PC-3 (cell line): ENCODE results near the gene SNUPN. TPM values are rescaled to one million over a fixed set of nuclear protein-coding genes. Genes with fewer than 3 reads are reported as not detected.

Source experiments
- ATAC-seq: fragments of 200-7000 bp; cut with Tn5 transposase; 2 replicates; pipeline ENCODE4 v1.9.1; 2020; ENCODE audit warnings: mild to moderate bottlenecking, moderate library complexity
- BruUV-seq: library from RNA; stranded (reverse); fragments of 400-500 nt; replicated peaks from 2 replicates; lab custom pipeline; 2021; lab: Mats Ljungman, UMichigan
- CTCF ChIA-PET: fragments of 300-600 bp; sonication (Branson Sonifier 250); formaldehyde crosslinking; loops from one replicate; lab custom pipeline; 2022; ENCODE audit warnings: antibody characterized with exemption; lab: Charles Lee
- POLR2A ChIA-PET: fragments of 300-600 bp; sonication (Branson Sonifier 250); formaldehyde crosslinking; loops from one replicate; lab custom pipeline; 2022; ENCODE audit warnings: antibody characterized with exemption; ENCODE audit not compliant: unreplicated experiment; lab: Charles Lee
- DNase-seq: peaks from one replicate; pipeline ENCODE4 v3.0.0-alpha.2; 2015
- H2AFZ ChIP-seq: fragments of 300-600 bp; sonication (generic); 2 replicates; pipeline ENCODE4 v1.6.0; 2016; ENCODE audit warnings: antibody characterized with exemption, low read length
- H3F3A ChIP-seq: fragments of 300-600 bp; sonication (generic); one replicate; pipeline ENCODE4 v1.6.0; 2017; ENCODE audit warnings: antibody characterized with exemption, low read length, control low read depth, mild to moderate bottlenecking; ENCODE audit not compliant: unreplicated experiment
- H3K27ac ChIP-seq: fragments of 300-600 bp; sonication (generic); 2 replicates; pipeline ENCODE4 v1.5.1; 2016; ENCODE audit warnings: mild to moderate bottlenecking, low read length
- H3K27me3 ChIP-seq: fragments of 300-600 bp; sonication (generic); 2 replicates; pipeline ENCODE4 v1.6.1; 2016; ENCODE audit warnings: low read length, mixed read lengths
- H3K36me3 ChIP-seq: fragments of 300-600 bp; sonication (generic); 2 replicates; pipeline ENCODE4 v1.6.1; 2016; ENCODE audit warnings: low read depth, mixed run types, low read length, mixed read lengths
- H3K4me1 ChIP-seq: fragments of 300-600 bp; sonication (generic); 2 replicates; pipeline ENCODE4 v1.5.1; 2016; ENCODE audit warnings: low read length; ENCODE audit not compliant: insufficient read depth
- H3K4me2 ChIP-seq: fragments of 300-600 bp; sonication (generic); 2 replicates; pipeline ENCODE4 v1.6.0; 2016; ENCODE audit warnings: low read length
- H3K4me3 ChIP-seq: fragments of 300-600 bp; sonication (generic); 2 replicates; pipeline ENCODE4 v1.5.1; 2016; ENCODE audit warnings: mild to moderate bottlenecking, low read length, mixed read lengths
- H3K79me2 ChIP-seq: fragments of 300-600 bp; sonication (generic); 2 replicates; pipeline ENCODE4 v1.6.1; 2017; ENCODE audit warnings: low read length, mixed read lengths
- H3K9ac ChIP-seq: fragments of 300-600 bp; sonication (generic); 2 replicates; pipeline ENCODE4 v1.6.0; 2016; ENCODE audit warnings: mild to moderate bottlenecking, low read length
- H3K9me2 ChIP-seq: fragments of 300-600 bp; sonication (generic); replicated peaks from 2 replicates; pipeline ENCODE4 v1.6.1; 2016; ENCODE audit warnings: mixed run types, low read length, mixed read lengths
- H3K9me3 ChIP-seq: fragments of 300-600 bp; sonication (generic); 2 replicates; pipeline ENCODE4 v1.6.1; 2016; ENCODE audit warnings: low read length, mixed read lengths
- H4K20me1 ChIP-seq: fragments of 300-600 bp; sonication (generic); 2 replicates; pipeline ENCODE4 v1.6.1; 2016; ENCODE audit warnings: low read length, mixed read lengths
- EZH2 ChIP-seq: fragments of 300-600 bp; sonication (generic); IDR thresholded peaks from one replicate; pipeline ENCODE4 v1.6.1; 2017; ENCODE audit warnings: antibody characterized with exemption, mild to moderate bottlenecking, low read length; ENCODE audit not compliant: unreplicated experiment
- EZH2phosphoT487 ChIP-seq: fragments of 300-600 bp; sonication (generic); IDR thresholded peaks from 2 replicates; pipeline ENCODE4 v1.6.1; 2018; ENCODE audit warnings: mild to moderate bottlenecking, antibody characterized with exemption, low read length, borderline replicate concordance
- intact Hi-C: fragments of 100-400 bp; cut with micrococcal nuclease; formaldehyde crosslinking; loops from 2 replicates; pipeline ENCODE4 v1.9.0; 2023
- total RNA-seq: library from RNA; depleted of rRNA; stranded (reverse); fragments of >200 nt; gene quantifications from 2 replicates; pipeline ENCODE4 v1.2.3, GENCODE V29; 2014
- TF ChIP-seq, protein P1 (sequence below): fragments of 300-600 bp; sonication (generic); conservative IDR thresholded peaks from 2 replicates; pipeline ENCODE4 v1.5.1; 2017; ENCODE audit warnings: antibody characterized with exemption, low read depth, mild to moderate bottlenecking, low read length

The SNUPN gene
- total RNA-seq, 1 experiment from 2014 or later, result 7.9 TPM

DNA sequence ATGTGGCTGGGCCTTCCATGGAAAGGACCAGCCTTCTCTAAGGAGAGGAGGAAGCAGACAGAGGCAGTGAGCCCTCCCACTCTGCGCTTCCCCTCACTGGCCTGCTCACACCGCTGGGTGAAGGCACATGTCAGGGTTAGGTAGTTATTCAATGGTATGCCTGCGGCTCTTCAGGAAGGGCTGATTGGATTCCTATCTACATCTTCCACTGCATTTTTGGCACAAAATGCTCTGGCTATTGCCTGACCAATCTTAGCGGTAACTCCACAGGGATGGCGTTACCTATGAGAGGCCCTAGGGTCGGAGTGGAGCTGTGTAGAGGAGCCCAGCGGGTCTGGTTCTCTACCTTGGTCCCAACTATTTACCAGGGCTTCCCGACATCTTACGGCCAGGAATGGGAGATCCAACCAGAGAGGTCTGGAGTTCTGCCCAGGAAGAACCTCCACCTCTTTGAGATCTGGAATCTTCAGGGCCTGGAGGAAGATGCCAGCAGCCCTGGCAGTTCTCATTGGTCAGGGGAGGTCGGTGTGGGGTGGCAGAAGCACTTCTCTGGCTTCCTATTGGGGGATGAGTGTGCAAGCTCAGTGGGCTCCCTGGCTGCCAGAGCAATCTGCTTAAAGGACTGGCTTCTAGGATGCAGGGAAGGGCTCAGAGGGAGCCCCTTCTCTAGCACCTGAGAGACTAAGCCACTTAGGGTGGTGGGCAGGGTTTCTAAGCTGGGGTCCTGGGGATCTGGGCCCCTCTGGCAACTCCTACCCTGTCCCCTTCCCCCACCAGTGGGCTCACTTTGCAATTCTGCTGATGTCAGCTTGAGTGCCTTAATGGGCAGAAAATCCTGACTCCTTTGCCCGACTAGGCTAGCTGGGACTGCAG lies 46.4 kb upstream of the SNUPN start:
- no TSS peak for BruUV-seq
- Histone ChIP-seq H3K4me2 (no peak overlapping the region), H3K27ac (no peak overlapping the region), H3K79me2 (no peaks in the 10 kb centered on the region), H3K27me3 (no peaks in the 10 kb centered on the region), H3K4me3 (no peak overlapping the region), H3K9me3 (no peaks in the 10 kb centered on the region), H3K36me3 (no peaks in the 10 kb centered on the region), H3F3A (no peaks in the 10 kb centered on the region), H4K20me1 (no peaks in the 10 kb centered on the region), H3K4me1 (peaks cover 36% of the 10 kb centered on the region), H3K9me2 (no peaks in the 10 kb centered on the region), H3K9ac (no peak overlapping the region), H2AFZ (no peak overlapping the region)
- no peak for TF ChIP-seq EZH2phosphoT487
- TF ChIP-seq EZH2, result no peak
- TF ChIP-seq, protein P1, sequence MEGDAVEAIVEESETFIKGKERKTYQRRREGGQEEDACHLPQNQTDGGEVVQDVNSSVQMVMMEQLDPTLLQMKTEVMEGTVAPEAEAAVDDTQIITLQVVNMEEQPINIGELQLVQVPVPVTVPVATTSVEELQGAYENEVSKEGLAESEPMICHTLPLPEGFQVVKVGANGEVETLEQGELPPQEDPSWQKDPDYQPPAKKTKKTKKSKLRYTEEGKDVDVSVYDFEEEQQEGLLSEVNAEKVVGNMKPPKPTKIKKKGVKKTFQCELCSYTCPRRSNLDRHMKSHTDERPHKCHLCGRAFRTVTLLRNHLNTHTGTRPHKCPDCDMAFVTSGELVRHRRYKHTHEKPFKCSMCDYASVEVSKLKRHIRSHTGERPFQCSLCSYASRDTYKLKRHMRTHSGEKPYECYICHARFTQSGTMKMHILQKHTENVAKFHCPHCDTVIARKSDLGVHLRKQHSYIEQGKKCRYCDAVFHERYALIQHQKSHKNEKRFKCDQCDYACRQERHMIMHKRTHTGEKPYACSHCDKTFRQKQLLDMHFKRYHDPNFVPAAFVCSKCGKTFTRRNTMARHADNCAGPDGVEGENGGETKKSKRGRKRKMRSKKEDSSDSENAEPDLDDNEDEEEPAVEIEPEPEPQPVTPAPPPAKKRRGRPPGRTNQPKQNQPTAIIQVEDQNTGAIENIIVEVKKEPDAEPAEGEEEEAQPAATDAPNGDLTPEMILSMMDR, result no peak
- ChIA-PET POLR2A (no interaction called here), CTCF (no interaction called here)
- intact Hi-C loops, result no loop called here
- DNase-seq, result no peak
- ATAC-seq, result no peak

DNA sequence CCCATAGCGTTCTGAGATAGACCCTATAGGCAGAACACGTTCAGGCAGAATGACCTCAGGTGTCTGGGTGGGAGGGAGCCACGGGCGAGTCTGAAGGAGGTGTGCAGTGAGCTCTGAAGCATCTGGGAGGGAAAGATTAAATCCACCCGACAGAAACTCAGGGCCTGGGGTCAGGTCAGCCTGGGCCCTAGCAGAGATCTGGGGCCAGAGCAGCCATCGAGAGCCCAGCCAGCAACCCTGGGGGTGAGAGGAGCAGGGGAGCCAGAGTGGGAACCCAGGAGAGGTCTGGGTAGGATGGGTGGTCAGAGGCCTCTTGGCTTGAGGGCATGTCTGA lies 44.3 kb upstream of the SNUPN start:
- Histone ChIP-seq H3K79me2 (no peaks in the 10 kb centered on the region), H3K4me2 (peak overlapping the region; percentile 45), H4K20me1 (no peaks in the 10 kb centered on the region), H3K36me3 (no peaks in the 10 kb centered on the region), H3K9me3 (no peaks in the 10 kb centered on the region), H3K4me1 (peaks cover 52% of the 10 kb centered on the region), H3K27me3 (no peaks in the 10 kb centered on the region), H3K9me2 (no peaks in the 10 kb centered on the region), H3K9ac (peak overlapping the region; percentile 23; the same call in 1 of the 2 replicates), H3K27ac (peak overlapping the region; percentile 87), H3K4me3 (no peak overlapping the region), H3F3A (no peaks in the 10 kb centered on the region), H2AFZ (no peak overlapping the region)
- CTCF ChIA-PET, result no interaction called here
- POLR2A ChIA-PET, result interaction anchor here (1.0 kb wide), 1 partner anchor 22 kb away, joined by 4 read pairs; the partner anchor contains the start of gene SNX33
- DNase-seq (no peak), ATAC-seq (no peak)
- intact Hi-C loops, result no loop called here
- no peak for TF ChIP-seq EZH2phosphoT487
- no TSS peak for BruUV-seq

DNA sequence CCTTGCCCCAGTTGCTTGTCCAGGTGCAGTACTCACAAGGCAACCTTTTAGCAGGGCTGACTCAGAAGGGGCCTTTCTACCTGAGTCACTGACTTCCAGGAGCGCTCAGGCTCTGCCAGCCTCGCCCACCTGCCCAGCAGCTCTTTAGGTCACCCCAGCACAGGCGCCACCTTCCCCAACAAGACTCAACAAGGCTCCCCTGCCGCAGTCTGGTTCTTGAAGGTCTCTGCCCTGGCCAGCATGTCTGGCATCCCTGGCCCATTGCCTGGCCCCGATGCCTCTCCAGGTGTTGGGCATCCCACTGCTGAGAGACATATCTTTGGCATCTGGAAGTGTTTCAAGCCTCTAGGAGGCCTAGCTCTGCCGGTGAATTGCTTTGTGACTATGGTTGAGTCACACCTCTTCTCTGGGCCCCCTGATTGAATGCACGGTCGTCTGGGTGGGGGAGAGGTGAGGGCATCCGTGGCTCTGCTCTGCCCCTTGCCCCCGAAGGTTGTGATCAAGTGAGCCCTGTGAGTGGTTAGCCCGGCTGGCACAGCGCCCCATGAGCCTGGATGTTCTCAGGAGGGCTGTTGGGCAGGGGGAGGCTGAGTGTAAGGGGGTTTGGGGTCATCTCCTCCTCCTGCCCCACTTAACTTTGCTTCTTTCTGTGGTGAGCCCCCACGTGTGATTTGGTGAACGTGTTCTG lies 43.8 kb upstream of the SNUPN start:
- Histone ChIP-seq H3K4me3 (no peak overlapping the region), H2AFZ (peak overlapping the region; percentile 3; the same call in 1 of the 2 replicates), H3K9ac (peak overlapping the region; percentile 44; the same call in 1 of the 2 replicates), H3K79me2 (no peaks in the 10 kb centered on the region), H3K4me1 (peaks cover 53% of the 10 kb centered on the region), H3K27me3 (no peaks in the 10 kb centered on the region), H3K9me2 (no peaks in the 10 kb centered on the region), H4K20me1 (no peaks in the 10 kb centered on the region), H3K27ac (peak overlapping the region; percentile 87), H3F3A (no peaks in the 10 kb centered on the region), H3K36me3 (no peaks in the 10 kb centered on the region), H3K4me2 (peak overlapping the region; percentile 45), H3K9me3 (no peaks in the 10 kb centered on the region)
- TF ChIP-seq EZH2phosphoT487 (no peak), EZH2 (no peak)
- TF ChIP-seq, protein P1, result no peak
- CTCF ChIA-PET, result interaction anchor here (1.0 kb wide), 1 partner anchor 31 kb away, joined by 4 read pairs; no protein-coding TSS in a partner anchor
- POLR2A ChIA-PET, result interaction anchor here (1.0 kb wide), 1 partner anchor 22 kb away, joined by 4 read pairs; the partner anchor contains the start of gene SNX33
- BruUV-seq, result no TSS peak
- ATAC-seq, result peak; percentile 53
- intact Hi-C loops, result no loop called here
- DNase-seq, result peak; percentile 84
